Pulmonary artery endothelial cell (primary cell): ENCODE results near the gene OMP. TPM values are rescaled to one million over a fixed set of nuclear protein-coding genes. Genes with fewer than 3 reads are reported as not detected.

Source experiments
- DNase-seq: peaks from one replicate; pipeline ENCODE4 v3.0.0-alpha.2; 2011; ENCODE audit warnings: low read depth, low spot score
- total RNA-seq: library from RNA; depleted of rRNA; stranded (reverse); fragments of >200 nt; gene quantifications from 2 replicates; pipeline ENCODE4 v1.2.3, GENCODE V29; 2014

The OMP gene
- total RNA-seq, 1 donor from 2014 or later: not detected

DNA sequence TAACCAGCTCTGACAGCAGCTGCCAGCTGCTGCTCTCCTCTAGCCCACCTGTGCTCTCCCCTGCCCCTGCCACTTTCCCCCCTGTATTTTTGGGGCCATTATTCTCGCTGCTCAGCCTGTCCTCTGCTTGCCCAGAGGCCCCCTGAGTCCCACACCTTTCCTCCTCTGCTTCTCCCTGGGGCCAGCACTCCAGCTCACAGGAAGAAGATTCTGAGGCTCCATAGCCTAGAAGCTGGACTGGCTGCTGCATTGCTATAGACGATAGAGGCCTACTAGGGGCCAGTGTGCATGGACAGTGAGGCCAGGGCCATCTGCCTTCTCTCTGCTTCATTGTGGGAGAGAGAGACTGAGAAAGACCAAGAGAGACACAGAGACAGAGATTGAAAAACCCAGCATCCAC, 679 bp downstream of the OMP start:
- DNase-seq: no peak

DNA sequence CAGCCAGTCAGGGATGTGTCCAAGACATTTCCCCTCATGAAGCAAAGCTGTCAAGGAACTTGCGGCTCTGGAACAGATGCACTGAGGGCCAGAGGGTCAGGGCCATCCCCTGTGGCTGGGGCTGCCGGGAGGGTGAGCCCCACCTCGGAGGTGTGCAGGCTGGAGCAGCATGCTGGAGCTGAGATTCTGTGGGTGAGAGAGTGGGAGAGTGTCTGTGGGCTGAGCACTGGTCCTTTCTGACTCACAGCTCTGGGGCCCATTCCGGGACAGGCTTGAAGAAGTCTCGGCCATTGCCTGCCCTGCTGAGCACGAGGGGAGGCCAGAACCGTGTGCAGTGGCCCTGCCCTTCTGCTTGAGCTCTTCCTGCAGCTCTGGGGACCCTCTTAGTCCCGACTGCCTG, 2.1 kb downstream of the OMP start:
- no peak for DNase-seq

DNA sequence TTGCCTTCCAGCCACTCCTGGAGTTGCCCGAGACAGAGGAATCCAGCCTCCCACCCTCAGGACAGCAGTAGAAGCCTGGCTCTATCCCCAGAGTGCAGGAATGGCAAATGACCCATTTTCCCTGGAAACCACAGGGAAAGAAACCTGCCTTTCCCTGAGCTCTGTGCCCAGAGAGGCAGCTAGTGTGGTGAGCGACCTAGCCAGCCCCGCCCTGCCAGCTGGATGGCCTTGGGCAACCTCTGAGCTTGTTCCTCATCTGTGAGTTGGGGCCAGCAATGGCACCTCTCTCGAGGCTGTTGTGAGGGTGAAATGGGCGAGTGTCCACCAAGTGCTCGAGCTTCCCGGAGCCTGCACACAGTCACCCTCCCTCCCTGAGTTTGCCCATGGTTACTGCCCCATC, 3.7 kb downstream of the OMP start:
- no peak for DNase-seq

DNA sequence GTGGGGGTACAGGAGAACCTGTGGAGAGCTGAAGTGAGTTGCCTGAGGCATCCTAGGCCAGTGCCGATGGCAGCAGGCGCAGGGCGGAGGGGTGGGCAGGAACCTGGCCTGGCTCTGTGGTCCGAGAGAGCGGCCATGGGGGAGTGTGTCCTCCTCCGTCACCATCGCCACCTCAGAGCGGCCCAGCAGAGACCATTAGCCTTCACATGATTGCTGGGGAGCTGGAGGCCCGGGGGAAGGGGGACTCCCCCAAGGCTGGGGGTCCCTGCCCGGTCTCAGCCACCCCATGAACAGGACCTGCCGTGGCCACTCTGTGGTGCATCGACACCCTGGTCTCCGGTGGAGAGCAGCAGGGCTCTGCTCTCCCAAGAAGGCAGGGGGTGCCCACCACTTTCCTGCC, 4.1 kb downstream of the OMP start:
- DNase-seq: no peak

DNA sequence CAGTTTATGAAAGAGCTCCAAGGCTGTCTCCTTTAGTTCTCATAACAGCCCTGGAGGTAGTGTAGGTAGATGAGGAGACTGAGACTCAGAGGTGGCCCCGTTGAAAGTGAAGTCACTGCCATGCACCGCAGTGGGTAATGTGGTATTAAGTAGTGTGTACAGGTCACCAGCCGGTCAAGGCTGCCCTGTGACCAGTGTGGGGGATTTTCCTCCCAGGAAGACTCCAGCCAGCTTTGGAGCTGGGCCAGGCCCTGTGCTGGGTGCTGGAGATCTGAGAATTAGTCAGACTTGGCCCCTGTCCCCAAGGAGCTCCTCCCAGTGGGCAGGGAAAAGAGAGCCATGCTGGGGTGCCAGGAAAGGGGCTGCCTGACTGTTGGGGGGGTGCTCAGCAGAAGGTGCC, 5.3 kb downstream of the OMP start:
- no peak for DNase-seq

DNA sequence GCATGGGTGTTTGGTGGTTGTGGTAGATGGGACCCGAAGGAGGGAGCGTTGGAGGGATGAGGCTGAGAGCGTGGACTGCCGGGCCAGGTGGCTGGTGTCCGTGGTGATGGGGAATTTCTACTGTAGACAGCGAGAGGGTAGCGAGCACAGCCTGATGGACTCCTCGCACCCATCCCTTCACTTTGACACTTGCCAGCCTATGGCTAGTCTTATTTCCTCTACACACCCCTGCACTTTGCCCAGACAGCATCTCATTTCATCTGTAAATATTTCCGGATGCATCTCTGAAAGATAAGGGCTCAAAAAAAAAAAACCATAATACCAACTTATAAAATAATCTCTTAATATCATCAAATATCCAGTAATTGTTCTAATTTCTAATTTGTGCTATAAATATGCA, 5.8 kb downstream of the OMP start:
- DNase-seq: no peak

DNA sequence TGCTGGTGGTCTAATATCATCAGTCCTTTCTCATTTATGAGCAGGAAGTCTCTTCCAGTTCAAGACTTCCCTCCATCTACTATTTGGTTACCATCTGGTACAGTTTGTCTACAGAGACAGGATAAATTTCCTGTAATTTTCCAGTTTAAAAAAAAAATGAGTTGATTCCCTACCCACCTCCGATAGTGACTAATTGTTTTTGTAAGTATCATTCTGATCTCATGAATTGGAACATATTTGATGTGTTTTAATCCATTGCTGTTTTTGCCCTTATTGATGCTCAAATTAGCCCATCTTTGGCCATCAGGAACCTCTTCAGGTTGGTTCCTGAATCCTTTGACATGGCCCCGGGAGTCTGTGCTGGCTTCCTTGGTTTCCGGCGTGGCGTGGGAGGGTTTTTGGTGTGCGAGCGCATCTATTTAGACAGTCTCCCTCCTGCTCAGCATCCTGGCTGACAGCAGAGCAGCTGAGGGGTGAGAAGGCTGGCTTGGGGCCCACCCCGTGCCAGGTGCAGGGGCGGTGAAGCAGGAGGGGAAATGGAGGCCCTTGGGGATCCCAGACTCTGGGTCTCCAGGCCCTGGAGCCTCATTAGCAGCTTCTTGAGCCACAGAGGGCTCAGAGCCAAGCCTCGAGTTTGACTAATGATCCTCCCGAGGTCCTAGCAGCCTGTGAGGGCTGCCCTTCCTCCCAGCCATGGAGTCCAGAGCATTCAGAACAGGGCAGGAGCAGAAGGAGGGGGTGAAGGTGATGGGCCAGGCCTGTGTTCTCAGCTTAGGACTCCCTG, 6.8 kb downstream of the OMP start:
- no peak for DNase-seq

DNA sequence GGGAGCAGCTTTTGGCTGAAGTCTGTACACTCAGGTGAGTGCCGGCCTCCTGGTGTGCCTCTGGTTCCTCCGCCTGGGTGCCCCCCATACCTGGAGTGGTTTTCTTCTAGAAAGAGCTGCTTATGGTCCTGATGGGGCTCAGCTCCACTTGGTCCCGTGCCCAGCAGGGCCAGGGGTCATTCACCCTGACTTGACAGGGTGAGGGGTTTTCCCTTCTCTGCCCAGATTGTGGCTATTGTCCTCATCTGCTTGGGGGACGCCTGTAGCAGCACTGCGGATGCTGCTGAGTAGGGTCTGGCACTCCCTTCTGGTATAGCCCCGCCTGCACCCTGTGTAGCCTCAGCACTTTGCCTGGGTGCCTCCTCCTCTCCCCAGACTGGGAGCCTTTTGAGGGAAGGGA, 8.2 kb downstream of the OMP start:
- no peak for DNase-seq

DNA sequence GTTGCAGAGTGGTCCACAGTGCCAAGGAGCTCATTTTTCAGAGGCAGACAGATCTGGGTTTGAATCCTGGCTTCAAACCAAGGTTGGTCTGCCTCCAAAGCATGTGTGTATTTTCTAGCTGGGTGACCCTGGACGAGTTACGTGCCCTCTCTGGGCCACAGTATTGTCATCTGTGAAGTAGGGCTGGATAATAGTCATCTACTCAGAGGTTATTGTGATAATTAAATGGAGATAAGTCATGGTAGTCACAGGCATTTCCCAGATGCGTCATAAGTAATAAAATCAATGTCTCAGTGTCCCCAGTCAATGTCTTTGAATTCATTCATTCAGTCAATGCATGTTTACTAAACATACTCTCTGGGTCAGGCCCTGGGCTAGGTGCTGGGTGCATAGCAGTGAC, 8.6 kb downstream of the OMP start:
- DNase-seq: no peak

DNA sequence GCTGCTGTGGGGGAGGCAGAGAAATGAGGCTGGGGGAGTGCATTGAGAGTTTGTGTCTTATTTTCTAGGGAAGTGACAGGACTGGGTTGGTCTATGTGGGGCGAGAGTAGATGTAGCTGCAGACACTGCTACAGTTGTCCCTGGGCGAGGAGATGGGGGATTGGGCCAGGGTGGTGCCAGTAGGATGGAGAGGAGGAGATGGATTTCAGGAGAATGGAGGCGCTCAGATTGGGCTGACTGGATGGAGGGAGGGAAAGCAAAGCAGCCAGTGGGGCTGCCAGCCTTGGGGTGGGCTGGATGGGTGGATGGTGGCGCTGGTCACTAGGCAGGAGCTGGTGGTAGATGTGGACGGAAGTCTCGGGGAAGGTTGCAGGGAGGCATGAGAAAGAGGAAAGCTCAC, 9.3 kb downstream of the OMP start:
- no peak for DNase-seq

DNA sequence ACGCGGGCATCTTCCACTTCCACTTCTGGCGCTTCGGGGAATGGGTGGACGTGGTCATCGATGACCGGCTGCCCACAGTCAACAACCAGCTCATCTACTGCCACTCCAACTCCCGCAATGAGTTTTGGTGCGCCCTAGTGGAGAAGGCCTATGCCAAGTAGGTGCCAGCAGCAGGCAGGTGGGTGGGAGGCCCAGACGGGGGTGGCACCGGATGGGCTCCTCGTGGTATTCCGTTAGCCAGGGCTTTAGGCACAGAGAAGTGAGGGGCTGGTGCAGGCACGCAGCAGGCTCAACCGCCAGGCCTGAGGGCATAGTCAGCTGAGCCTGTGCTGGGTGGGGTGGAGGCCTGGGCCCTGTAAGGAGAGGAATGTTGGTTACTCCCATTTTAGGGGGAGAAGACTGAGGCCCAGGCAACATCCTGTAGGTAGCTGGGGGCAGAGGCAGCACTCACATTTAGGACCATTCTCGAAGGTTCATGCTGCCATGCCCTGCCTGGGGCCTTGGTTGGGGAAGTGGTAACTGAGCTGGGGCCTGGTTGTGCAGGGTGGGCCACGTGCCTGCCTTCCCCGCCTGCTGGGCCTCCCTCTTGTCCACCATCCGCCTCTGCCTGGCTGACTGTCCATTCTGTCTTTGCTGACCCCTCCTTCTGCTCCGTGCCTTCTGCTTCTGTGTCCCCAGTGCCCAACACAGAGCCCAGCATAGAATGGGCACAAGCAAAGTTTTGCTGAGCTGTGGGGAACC, 10.2 kb downstream of the OMP start:
- no peak for DNase-seq

DNA sequence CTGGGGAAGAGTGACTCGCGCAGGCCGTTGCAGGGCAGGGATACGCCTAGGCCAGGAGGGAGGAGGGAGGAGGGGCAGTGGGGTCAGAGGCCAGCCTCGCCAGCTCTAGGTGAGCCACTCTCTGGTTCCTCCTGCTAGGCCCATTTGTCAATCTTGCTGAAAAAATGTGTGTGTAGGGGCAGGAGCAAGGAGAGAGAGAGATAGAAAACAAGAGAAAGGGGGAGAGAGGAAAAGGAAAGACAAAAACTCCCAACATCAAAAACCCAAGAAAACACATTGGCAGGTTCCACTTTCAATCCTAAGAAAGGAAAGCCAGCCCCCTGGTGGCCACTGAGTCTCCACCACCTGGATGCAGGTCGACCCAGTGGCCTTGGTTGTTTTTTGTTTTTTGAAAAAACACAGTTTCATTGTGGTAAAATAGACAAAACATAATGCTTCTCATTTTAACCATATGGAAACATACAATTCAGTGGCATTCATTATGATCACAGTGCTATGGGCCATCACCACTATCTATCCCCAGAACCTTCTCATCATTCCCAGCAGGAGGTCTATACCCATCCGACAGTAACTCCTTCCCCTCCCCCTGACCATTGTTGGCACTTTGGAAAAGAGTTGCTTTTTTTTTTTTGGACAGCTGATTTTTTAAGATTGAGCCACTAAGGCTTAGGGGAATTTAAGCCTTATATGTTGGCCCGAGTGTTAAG, 10.9 kb downstream of the OMP start:
- no peak for DNase-seq

DNA sequence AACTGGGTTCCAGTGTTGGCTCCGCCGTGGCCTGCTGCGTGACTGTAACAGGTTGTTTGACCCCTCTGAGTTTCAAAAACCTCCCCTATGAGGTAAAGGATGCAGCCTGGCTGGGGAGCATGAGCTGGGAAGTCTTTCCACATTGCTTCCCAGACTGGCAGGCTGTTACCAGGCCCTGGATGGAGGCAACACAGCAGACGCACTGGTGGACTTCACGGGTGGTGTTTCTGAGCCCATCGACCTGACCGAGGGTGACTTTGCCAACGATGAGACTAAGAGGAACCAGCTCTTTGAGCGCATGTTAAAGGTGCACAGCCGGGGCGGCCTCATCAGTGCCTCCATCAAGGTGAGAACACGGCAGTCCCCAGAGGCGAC, 11.4 kb downstream of the OMP start:
- DNase-seq: no peak

DNA sequence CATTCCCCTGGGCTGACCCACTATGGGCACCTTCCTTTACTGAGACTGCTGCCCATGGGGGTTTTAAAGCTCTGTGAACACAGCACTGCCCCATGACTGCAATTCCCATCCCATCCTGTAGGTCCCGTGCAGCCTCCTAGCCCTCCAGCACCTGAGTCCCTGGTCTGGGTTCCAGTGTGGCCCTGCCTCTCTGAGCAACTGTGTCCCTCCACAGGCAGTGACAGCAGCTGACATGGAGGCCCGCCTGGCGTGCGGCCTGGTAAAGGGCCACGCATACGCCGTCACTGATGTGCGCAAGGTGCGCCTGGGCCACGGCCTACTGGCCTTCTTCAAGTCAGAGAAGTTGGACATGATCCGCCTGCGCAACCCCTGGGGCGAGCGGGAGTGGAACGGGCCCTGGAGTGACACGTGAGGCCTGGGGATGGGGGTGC, 12.6 kb downstream of the OMP start:
- DNase-seq: no peak

DNA sequence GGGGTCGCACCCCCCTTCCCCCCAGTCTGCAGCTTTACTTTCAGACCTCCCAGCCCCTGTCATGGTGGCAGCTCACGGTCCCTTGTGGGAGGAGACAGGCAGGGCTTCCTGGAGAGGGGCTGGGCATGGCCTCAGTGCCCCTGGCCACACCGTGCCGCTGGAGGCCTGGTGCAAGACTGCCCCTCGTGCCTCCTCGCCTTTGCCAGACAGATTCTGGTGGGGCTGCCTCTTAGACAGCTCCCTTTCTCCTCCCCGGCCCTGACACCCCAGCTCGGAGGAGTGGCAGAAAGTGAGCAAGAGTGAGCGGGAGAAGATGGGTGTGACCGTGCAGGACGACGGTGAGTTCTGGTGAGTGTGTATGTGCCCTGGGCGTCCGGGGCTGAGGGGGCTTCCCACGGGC, 13.3 kb downstream of the OMP start:
- DNase-seq: no peak

DNA sequence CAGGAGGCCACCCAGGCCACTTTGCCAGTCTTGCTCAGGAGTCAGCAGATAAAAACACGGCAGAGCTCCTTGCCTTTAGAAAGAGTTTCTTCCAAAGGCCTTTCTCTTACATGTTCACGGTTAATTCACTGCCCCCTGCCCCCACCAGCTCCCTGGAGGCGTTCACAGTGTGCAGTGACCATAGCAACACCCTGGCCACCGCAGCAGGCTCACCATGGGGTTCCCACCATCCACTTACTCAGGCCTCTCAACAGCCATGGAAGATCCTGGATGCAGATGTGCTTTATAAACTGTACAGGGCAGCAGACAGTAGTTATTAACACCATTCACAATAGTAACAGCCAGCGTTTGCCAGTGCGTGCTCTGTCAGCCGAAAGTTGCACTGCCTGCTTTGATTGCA, 14.9 kb downstream of the OMP start:
- DNase-seq: no peak

DNA sequence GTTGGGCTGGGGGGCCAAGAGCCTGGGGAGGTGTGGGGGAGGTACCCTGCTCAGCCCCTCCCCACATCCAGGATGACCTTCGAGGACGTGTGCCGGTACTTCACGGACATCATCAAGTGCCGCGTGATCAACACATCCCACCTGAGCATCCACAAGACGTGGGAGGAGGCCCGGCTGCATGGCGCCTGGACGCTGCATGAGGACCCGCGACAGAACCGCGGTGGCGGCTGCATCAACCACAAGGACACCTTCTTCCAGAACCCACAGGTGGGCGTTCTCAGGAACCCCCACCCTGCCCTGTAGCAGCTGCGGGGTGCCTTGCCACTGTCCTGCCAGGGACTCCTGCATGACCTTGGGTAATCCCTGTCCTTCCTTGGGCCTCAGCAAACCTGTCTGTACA, 15.4 kb downstream of the OMP start:
- DNase-seq: no peak

DNA sequence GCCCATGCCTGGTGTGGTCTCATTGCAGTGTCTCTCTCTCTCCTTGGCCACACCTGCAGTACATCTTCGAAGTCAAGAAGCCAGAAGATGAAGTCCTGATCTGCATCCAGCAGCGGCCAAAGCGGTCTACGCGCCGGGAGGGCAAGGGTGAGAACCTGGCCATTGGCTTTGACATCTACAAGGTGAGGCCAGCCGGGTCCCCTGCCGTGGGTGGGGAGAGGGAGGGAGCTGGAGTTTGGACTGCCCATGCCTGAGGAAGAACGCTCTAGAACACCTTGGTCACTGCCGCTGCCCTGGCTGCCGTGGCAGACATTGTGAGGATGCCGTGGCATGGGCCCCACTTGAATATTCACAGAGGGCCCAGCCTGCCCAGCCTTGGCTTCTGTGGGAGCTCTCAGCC, 16.3 kb downstream of the OMP start:
- no peak for DNase-seq

DNA sequence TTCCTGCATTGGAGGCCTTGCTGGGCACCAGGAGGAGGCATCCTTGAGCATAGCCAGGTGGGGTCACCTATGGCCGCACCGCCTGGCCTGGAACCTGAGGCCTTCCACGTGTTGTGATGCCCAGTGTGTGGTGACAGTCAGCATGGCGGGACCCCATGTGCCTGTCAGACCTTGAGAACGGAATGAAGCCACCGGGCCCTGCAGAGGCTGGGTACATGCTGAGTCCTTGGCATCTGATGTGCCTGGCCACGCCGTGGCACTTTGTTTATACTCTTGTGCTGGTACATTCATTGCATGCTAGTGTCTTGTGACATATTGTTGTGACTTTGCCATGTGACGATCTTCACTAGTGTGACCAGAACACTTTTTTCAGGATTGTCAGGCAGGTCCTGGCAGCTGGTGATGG, 16.9 kb downstream of the OMP start:
- no peak for DNase-seq

DNA sequence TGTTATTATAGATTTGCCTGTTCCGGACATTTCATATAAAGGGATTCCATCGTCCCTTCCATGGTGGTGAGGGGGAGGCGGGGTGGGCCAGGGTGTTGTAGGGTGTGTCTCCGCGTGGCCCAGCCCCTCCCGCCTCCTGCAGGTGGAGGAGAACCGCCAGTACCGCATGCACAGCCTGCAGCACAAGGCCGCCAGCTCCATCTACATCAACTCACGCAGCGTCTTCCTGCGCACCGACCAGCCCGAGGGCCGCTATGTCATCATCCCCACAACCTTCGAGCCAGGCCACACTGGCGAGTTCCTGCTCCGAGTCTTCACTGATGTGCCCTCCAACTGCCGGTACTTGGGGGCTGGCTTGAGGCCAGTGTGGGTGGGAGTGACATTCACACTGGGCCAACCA, 17.9 kb downstream of the OMP start:
- DNase-seq: no peak

DNA sequence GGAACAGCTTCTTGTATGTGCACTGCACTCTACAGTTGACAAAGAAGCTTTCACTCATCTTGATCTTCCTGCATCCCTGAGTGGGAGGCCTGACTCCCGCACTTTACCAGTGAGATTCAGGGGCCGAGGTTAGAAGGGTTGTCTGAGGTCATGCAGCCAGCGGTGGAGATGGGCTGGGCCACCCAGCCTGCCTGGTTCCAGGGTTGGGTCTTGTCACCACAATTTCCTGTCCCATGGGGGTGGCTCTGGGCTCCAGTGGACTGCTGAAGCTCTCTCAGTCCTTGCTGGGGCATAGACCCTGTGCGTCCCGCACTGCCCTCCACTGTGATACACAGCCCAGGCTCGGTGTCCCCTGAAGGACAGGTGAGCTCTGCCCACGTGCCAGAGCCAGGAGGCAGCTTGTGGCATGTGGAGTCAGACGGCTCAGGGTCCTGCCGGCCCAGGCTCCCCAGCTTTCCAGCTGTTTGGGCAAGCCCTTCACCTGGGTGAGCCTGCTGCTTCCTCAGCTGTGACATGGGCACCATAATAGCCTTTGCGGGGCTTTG, 18.5 kb downstream of the OMP start:
- DNase-seq: no peak

DNA sequence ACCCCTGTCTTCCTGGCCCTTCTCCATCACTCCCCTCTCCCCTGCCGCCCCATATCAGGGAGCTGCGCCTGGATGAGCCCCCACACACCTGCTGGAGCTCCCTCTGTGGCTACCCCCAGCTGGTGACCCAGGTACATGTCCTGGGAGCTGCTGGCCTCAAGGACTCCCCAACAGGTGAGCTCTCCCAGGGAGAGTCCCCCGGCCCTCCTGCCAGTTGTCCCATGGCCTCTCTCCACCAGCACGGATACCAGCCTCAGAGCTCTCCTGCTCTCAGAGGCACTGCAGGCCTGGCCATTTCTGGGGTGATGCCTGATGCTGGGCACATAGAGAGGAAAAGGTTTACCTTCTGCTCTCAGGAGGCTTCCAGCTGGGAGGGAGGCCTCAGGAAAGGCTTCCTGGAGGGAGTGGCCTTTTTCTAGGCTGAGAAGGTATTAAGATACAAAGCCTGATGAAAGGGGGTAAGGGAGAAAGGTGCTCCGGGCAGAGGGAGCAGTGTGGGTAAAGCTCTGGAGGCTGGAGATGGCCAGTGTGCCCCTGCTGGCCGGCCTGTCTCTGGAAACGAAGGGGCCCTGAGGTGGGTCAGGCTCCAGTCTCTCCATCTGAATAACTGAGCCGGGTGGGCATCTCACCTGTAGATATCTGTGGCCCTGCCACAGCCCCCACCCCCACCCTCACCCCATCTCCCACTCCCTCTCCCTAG, 19.4 kb downstream of the OMP start:
- DNase-seq: no peak
